Hair follicular keratinocyte (primary cell): Measurements from ENCODE around the gene DCAF5. TPM values are rescaled to one million over a fixed set of nuclear protein-coding genes. Genes with fewer than 3 reads are reported as not detected.

Source experiments
- total RNA-seq: library from RNA; depleted of rRNA; stranded (reverse); fragments of >200 nt; gene quantifications from 2 replicates; pipeline ENCODE4 v1.2.3, GENCODE V29; 2015

DCAF5 gene, protein sequence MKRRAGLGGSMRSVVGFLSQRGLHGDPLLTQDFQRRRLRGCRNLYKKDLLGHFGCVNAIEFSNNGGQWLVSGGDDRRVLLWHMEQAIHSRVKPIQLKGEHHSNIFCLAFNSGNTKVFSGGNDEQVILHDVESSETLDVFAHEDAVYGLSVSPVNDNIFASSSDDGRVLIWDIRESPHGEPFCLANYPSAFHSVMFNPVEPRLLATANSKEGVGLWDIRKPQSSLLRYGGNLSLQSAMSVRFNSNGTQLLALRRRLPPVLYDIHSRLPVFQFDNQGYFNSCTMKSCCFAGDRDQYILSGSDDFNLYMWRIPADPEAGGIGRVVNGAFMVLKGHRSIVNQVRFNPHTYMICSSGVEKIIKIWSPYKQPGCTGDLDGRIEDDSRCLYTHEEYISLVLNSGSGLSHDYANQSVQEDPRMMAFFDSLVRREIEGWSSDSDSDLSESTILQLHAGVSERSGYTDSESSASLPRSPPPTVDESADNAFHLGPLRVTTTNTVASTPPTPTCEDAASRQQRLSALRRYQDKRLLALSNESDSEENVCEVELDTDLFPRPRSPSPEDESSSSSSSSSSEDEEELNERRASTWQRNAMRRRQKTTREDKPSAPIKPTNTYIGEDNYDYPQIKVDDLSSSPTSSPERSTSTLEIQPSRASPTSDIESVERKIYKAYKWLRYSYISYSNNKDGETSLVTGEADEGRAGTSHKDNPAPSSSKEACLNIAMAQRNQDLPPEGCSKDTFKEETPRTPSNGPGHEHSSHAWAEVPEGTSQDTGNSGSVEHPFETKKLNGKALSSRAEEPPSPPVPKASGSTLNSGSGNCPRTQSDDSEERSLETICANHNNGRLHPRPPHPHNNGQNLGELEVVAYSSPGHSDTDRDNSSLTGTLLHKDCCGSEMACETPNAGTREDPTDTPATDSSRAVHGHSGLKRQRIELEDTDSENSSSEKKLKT
- total RNA-seq = 11.2 and 15.7 TPM in 2 replicates

GRCh38 chr14:69152902-69153151 lies at the start of gene DCAF5:
Gene DCAF5 (minus strand): TSS chr14:69153119. CDS start chr14:69152978, 141 bp downstream.

DNA sequence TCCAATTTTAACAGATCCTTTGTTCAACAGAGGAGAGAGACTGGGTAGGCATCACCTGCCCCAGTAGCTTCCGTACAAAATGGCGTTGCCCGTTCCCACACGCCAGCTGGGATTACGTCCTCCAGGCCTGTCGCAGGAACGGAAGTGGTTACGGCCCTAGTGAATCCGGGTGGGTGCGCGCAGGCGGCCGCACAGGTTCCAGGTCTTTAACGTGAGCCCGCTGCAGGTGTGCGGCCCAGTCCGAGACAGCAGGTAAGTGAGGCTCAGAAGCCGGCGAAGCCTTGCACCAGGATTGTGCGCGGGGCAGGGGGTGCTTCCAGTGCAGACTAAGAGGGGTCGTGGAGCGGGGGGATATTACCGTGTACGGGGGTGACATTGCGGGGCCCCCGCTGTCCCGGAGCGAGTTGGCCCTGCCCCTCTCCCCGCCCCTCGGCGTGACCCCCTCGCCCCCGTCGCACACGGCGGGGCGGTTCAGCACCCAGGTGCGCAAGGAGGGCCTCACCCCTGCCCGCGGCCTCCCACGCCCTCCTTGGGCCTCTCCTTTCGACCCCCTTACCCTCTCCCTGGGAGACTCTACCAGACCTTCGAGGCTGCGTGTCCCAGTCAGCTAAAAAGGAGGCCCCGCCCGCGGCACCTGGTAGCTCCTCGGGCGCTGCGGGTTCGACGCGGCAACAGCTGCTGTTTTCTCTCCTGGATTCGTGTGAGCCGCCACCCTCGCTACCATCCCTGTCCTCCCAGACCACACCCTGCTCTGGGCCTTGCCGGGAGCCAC lies 38.6 kb upstream of the DCAF5 start, which contains the start of gene EXD2:
Gene EXD2 (plus strand): TSS at position 159 of the 772 bp plus-strand sequence. CDS start 17,973 bp downstream, outside the sequence.

Other genes starting within 250 kb of the DCAF5 start
- 629 and 694 TPM in 2 replicates for gene ACTN1, start 173.8 kb downstream of the DCAF5 start, total RNA-seq
- 19.1 and 19.3 TPM in 2 replicates for gene EXD2, start 38.4 kb upstream of the DCAF5 start, total RNA-seq
- not detected in 2 replicates for gene GALNT16, start 107.0 kb upstream of the DCAF5 start, total RNA-seq
- 67.9 and 115 TPM in 2 replicates for gene ERH, start 245.2 kb upstream of the DCAF5 start, total RNA-seq
- gene SLC39A9, start 245.6 kb upstream of the DCAF5 start, total RNA-seq = 59.4 and 62.9 TPM in 2 replicates